H1 (cell line): ENCODE data around the gene DPF3.

Source experiments
- BACH1 ChIP-seq: IDR thresholded peaks from 2 replicates; pipeline ENCODE4 v1.6.1; 2012; ENCODE audit warnings: low read length, improper control_type of control experiment
- CTCF ChIP-seq, 3 experiments: IDR thresholded peaks; 1 replicate in 2 of 3; 2 replicates in 1 of 3; pipeline versions ENCODE4 v1.5.1 to v1.6.1; 2011; ENCODE audit warnings: low read length in 3 of 3, mild to moderate bottlenecking in 3 of 3, inconsistent platforms in 2 of 3, low read depth in 1 of 3, moderate library complexity in 1 of 3; ENCODE audit not compliant: insufficient read depth in 1 of 3; ENCODE audit errors: control extremely low read depth in 1 of 3
- EP300 ChIP-seq, 2 experiments: IDR thresholded peaks; 1 replicate in 1 of 2; 2 replicates in 1 of 2; pipeline ENCODE4 v1.6.1; 2011 to 2012; ENCODE audit warnings: low read depth in 2 of 2, low read length in 2 of 2, mild to moderate bottlenecking in 2 of 2, borderline replicate concordance in 1 of 2, inconsistent platforms in 1 of 2, moderate library complexity in 1 of 2
- HDAC6 ChIP-seq: IDR thresholded peaks from one replicate; pipeline ENCODE4 v1.7.1; 2012; ENCODE audit warnings: low read depth, mild to moderate bottlenecking, inconsistent platforms, low read length, moderate library complexity
- JUND ChIP-seq: IDR thresholded peaks from 2 replicates; pipeline ENCODE4 v1.6.1; 2011; ENCODE audit warnings: mild to moderate bottlenecking, improper control_type of control experiment, low read length
- MAX ChIP-seq: IDR thresholded peaks from 2 replicates; pipeline ENCODE4 v1.6.1; 2012; ENCODE audit warnings: inconsistent platforms
- NRF1 ChIP-seq: IDR thresholded peaks from 2 replicates; pipeline ENCODE4 v1.6.1; 2011; ENCODE audit warnings: mild to moderate bottlenecking, low read depth, low read length, improper control_type of control experiment
- POLR2A ChIP-seq, 2 experiments: IDR thresholded peaks; 1 replicate in 1 of 2; 2 replicates in 1 of 2; pipeline ENCODE4 v1.6.1; 2011; ENCODE audit warnings: low read depth in 2 of 2, low read length in 2 of 2, mild to moderate bottlenecking in 2 of 2; ENCODE audit errors: control extremely low read depth in 1 of 2
- RNF2 ChIP-seq: fragments of 200-900, 300-1000 bp; sonication (generic); IDR thresholded peaks from 2 replicates; pipeline ENCODE4 v1.7.1; 2016; ENCODE audit warnings: borderline replicate concordance, low read depth, mild to moderate bottlenecking, antibody characterized with exemption, low read length; ENCODE audit not compliant: poor library complexity, severe bottlenecking; ENCODE audit errors: missing control alignments
- SP1 ChIP-seq: IDR thresholded peaks from 2 replicates; pipeline ENCODE4 v1.6.1; 2011; ENCODE audit warnings: low read depth, low read length
- TEAD4 ChIP-seq: IDR thresholded peaks from 2 replicates; pipeline ENCODE4 v1.6.1; 2012; ENCODE audit warnings: low read depth, low read length, inconsistent platforms, mixed read lengths
- ZNF274 ChIP-seq: IDR thresholded peaks from 2 replicates; pipeline ENCODE4 v1.7.0; 2012; ENCODE audit warnings: low read length, borderline replicate concordance; ENCODE audit errors: extremely low read depth

DNA sequence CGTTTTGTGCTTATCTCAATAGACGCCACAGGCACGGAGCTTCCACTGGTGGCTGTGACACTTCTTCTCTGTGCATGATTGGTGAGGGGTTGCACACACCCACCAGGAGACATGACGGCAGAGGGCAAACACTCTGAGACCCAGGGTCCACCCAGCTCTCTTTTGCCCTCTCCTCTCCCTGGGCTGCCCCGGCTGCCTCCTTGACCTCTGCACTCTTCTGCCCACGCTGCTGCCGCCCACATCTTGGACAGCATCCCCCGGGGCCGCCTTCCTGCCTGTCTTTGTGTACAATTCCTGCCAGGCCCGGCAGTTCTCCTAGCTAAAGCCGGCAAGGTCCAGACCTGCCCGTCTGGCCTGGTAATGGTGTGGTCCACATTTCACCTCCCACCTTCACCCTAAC is 44.7 kb downstream of the DPF3 start:
- TF ChIP-seq ZNF274 (no peak), CTCF (IDR thresholded peaks at IDR 0.05; ENCODE audit: control extremely low read depth in 1 of 3, insufficient read depth in 1 of 3, low read depth in 1 of 3, low read length in 3 of 3) (no peak), TEAD4 (no peak), HDAC6 (no peak), JUND (no peak), BACH1 (no peak), MAX (no peak), SP1 (no peak), POLR2A (IDR thresholded peaks at IDR 0.05; ENCODE audit: control extremely low read depth in 1 of 2, low read depth in 2 of 2, low read length in 2 of 2) (no peak), RNF2 (no peak), EP300 (IDR thresholded peaks at IDR 0.05; ENCODE audit: borderline replicate concordance in 1 of 2, low read depth in 2 of 2, low read length in 2 of 2) (no peak), NRF1 (no peak)
